Camera-type eye (tissue), 1 donor: ENCODE data around the gene IAH1. TPM values are rescaled to one million over a fixed set of nuclear protein-coding genes. Genes with fewer than 3 reads are reported as not detected.

Source experiments
- total RNA-seq: library from RNA; depleted of rRNA; stranded (reverse); fragments of >200 nt; gene quantifications from one replicate; pipeline ENCODE4 v1.2.3, GENCODE V29; 2014

Gene IAH1
- 38.2 TPM for total RNA-seq

GRCh38 chr2:9474361-9475057 is at the start of gene IAH1:
TSS of gene IAH1 (plus strand) at chr2:9474551. CDS start at chr2:9474567, 16 bp downstream.

Other genes starting within 250 kb of the IAH1 start
- 55.0 TPM for gene ITGB1BP1, start 51.0 kb upstream of the IAH1 start, total RNA-seq
- 46.8 TPM for gene CPSF3, start 50.9 kb upstream of the IAH1 start, total RNA-seq
- gene ADAM17, start 81.3 kb downstream of the IAH1 start, total RNA-seq, result 49.6 TPM
- gene YWHAQ, start 156.4 kb downstream of the IAH1 start, total RNA-seq, result 314 TPM